ENCODE data around the gene MED13.
A peak's percentile ranks its signal among the peaks of the same experiment; 100 is the strongest.
"Not testable (repeated sequence)": the region's sequence is repeated elsewhere in the genome, so short reads cannot be mapped to it uniquely, and the experiment has no call there.

MED13 gene

DNA sequence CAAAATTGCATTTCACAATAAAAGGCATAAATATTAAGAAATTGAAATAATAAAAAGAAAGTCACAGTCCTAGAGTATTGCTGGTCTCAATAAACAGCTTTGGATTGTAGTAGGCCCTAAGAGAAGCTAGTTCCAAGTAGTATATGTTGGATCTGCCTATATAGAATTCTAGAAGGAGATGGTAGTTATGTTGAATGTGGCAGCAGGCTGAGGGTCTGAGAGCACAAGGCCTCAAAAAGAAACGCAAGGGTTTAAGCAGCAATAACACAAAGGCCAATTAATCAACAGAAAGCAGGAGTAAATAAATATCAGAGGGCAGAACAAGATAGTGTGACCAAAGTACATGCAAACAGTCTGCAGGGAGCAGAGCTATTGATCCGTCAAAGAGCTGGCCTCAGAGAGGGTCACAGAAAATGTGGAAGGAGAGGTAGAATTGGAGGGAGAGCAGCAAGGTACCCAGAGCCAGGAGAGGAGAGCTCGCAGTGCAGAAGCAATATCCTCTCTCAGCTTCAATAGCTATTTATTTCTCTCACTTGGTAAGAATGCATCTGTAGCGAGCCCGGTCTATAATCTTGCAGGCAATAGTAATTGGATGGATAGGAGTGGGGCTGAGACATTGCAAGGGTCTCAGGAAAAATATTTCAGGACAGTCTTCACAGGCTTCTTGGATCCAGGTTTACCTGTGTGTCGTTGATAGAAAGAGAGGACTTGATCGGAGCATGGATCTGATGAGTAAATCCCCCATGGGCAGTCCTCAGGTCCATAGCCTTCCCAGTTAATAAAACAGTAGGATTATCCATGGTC is 25.1 kb upstream of the MED13 start:
- DNase-seq: no peak

DNA sequence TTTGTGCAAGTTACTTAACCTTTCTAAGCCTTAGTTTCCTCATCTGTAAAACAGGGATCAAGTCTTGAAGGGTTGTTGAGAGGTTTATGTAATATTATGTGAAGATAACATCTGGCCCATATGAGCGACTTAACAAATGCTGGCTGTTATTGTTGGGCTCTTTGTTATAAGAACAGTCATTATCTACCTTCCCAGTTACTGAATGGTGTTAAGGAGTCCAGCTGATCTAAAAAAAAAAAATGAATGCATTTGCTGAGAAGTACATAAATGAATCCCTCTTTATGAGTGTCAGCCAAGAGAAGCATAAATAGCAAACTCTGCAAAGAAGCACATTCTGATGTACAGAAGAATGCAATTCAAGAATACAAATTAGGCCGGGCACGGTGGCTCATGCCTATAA is 24.3 kb upstream of the MED13 start:
- no peak for DNase-seq

DNA sequence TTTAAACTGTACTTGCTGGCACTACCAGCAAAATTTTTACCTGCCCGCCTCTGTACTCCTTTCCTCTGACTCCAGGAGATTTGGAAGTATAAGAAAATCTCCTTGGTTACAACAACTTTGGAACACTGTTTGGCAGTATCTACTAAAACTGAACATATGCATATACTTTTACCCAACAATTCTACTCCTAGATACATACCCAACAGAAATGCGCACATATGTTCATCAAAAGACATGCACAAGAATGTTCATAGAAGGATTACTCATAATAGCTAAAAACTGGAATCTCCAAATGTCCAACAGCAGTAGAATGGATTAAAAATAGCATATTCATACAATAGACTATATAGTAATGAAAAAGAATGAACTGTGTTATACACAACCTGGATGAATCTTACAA is 21.7 kb upstream of the MED13 start:
- DNase-seq: no peak

GRCh38 chr17:62085511-62086408 is 20.7 kb upstream of the MED13 start:
- no peak for DNase-seq

DNA sequence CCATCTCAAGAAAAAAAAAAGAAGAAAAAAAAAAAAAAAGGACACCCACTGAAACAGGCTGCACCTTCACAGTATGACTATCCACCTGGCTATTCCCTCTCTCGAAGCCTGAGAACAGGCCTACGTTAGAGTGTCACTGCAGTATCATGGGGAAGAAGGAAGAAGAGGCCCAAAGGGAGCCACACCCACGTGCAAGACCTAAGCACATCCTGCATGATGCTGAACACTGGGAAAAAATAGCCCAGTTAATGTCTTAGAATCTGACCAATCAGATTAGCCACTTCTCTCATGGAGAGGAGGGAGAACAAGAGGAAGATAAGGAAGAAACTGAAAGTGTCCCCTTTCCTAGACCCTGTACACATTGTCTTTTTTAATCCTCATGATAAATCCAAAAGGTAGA is 19.5 kb upstream of the MED13 start:
- no peak for DNase-seq

DNA sequence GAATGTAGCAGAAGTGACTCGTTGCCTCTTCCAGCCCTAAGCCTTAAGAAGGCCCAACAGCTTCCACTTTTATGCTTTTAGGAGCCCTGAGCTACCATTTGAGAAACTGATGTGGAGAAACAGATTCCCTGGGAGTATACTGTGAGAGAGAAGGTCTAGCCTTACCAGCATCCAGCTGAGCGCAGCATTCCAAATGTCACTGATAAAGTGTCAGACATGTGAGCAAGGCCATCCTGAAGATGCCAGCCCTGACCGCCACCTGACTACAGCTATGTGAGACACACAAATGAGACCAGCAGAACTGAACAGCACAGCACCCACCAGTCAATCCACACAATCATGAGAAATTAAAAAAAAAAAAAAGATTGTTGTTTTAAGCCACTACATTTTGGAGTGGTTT is 18.6 kb upstream of the MED13 start:
- no peak for DNase-seq

- DNase-seq: no peak
Observed at GRCh38 chr17:62080647-62081046, 15.6 kb upstream of the MED13 start.

- DNase-seq: no peak
Observed at GRCh38 chr17:62078009-62078408, 12.9 kb upstream of the MED13 start.

- no peak for DNase-seq
Observed at GRCh38 chr17:62076864-62077788, 12.0 kb upstream of the MED13 start.

DNA sequence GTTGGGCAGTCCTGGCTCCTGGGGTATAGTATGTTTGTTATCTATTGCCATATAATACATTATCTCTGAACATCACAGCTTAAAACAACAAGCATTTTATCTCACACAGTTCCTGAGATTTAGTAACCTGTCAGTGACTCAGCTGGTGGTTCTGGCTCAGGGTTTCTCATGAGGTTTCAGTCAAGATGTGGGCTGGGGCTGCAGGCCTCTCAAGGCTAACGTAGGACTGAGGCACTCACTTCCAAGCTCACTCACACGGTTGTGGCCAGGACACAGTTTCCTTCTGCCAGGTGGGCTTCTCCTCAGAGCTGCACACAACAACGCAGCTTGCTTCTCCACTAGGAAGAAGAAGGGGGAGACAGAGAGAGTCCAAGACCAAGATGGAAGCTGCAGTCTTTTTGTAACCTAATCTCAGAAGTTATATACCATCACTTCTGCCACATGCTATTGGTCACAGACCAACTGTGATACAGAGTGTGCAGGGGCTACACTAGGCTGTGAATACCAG is 10.3 kb upstream of the MED13 start:
- DNase-seq: no peak

DNA sequence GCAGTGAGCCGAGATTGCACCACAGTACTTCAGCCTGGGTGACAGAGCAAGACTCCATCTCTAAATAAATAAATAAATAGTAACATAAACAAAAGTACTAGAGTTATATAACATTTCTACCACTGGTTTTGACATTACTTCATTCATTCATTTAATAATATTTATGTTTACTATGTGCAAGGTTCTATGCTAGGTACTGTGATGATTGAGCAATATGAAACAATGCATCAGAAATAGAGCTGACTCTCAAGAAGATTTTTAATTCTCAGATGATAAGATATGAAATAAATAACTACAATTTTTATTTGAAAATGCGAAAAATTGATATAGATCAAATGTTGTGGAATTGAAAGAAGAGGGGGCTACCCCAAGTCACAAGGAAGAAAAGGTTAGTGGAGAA is 8.9 kb upstream of the MED13 start:
- no peak for DNase-seq

DNA sequence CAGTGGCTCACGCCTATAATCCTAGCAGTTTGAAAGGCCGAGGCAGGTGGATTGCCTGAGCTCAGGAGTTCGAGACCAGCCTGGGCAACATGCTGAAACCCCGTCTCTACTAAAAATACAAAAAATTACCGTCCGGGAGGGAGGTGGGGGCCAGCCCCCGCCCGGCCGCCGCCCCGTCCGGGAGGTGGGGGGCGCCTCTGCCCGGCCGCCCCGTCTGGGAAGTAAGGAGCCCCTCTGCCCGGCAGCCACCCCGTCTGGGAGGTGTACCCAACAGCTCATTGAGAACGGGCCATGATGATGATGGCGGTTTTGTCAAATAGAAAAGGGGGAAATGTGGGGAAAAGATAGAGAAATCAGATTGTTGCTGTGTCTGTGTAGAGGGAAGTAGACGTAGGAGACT is 7.8 kb upstream of the MED13 start:
- DNase-seq: not testable (repeated sequence)

DNA sequence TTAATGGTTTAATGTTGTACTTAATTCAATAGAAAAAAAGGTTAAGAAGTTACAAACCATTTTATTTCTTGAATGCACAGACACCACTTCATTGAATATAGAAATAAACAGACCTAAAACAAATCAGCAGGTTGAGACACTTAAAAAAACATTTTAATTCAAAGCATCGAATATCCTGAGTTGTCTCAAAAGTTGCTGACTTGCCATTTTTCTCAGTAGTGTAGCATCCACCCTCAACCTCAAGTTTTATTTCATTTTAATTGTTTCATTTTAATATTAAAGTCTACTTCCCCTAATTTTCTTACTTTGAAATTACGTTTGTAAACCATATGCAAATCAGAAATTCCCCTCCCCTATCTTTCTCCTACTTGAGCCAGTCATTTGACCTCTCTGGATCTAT is 5.8 kb upstream of the MED13 start:
- DNase-seq: no peak

GRCh38 chr17:62067165-62068145 is 2.4 kb upstream of the MED13 start:
- no peak for DNase-seq

DNA sequence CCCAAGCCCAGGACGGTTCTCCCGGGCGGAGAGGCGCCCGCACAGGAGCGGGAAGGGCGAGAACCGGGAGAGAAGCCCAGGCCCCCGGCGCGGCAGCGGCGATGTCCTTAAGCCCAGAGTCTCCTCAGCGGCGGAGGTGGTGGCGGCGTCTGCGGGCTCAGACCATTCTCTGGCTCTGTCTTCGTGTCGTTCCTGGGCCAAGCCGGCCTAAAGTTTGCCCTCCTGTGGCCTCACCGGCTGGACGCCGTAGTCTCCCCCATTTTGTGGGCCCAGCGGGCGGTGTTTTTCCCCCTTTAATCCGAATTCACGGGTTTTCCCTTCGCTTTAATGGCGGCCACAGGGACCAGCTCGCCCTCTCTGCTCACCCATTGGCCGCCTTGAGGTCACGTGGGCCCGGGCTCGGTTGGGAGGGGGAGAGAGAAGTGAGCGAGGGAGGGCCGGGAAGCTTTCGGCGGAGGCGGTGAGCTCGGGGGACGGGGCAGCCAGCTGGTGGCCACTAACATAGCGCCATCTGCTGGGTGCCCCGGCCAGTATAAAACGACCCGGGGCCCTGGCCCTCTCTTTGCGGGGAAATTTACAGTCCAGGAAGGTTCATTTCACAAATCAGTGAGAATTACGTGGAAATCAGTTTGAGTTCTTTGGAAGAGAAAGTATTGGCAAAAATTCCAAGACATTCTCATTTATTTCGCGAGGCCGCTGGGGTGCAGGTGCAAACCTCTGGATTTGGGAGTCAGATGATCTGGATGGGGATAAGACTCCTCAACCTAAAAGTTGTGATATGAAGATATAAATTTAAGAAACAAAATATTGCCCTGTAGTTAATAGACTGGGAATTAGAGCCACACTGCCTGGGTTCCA is 762 bp upstream of the MED13 start:
- DNase-seq: peak; percentile 97

DNA sequence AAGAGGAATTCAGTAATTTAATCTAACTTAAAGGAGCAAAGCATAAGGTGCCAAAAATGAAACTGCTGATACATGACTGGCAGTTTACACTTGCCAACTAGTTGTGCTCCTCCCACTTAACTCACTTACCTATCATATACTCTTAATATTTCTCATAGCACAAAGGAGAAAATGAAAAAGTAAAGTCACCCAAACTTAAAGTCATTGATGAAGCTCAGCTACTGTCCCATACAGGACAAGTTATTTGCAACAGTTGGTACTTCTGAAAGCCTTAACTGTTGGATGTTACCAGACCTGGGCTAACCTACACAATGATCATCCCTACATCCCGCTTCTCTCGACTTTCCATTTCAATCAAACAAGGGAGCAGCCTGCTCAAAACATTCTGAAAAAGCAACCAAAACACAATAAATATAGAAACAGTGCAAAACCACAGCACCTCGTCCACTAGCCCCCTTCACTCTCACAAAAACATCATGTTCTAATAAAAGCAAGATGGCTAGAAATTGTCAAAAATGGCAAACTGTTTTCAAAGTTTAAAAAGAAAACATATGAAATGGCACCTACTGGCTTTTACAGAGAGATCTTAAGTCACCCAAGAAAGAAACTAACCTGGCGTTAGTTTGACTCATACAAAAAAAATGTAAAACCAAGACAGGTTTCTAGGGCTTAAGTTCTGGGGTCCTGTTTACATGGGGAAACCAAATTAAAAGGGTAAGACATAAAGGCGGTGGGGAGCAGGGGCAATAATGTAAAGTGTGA is 868 bp downstream of the MED13 start:
- no peak for DNase-seq

- no peak for DNase-seq
Observed at GRCh38 chr17:62062944-62063343, 2.1 kb downstream of the MED13 start.

DNA sequence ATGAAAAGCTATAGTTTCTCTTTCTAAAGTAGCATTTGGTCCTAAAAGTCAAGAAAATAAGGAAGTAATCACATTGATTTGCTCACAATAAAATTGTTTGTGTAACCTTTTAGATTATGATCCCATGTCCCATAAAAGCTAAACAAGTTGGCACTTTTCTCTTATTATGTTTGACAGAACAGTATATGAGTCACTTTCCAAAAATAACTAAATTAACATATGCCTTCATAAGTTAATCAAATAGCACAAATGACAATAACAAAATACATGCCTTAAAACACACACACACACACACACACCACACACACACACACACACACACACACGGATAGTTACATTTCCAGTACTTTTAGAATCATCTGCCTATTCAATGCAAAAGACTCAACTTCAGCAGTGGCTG is 2.8 kb downstream of the MED13 start:
- no peak for DNase-seq

DNA sequence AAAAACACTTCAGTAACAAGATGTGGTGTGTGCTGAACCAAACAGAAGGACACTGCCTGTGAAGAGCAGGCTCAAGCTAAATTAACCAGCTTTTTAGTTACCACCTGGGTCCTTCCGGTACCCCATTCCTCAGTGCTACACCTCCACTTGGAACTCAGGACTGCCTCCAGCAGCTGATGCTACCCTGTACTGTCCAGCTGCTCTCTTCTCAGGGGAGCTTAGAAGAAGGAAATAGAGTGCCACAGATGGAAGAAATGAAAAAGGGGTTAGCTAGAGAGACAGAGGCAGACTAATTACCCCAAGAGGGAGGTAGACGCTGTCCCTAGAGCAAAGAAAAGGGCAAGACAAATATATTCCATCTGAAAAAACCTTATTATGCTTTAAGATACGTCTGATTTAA is 5.7 kb downstream of the MED13 start:
- DNase-seq: no peak

GRCh38 chr17:62058611-62059010 is 6.5 kb downstream of the MED13 start:
- DNase-seq: no peak
